ENCODE results near the gene JAML. TPM values are rescaled to one million over a fixed set of nuclear protein-coding genes. Genes with fewer than 3 reads are reported as not detected.

Gene JAML
- total RNA-seq, 3 donors from 2014 or later, result 2.3 to 16.0 (median 15.7) TPM

GRCh38 chr11:118239509-118240205, 14.8 kb upstream of the JAML start:
- peaks cover 0 to 4% of the 10 kb centered on the region in 2 donors for H3K4me1 ChIP-seq
- no peaks in the 10 kb centered on the region for H3K36me3 ChIP-seq
- no peak for DNase-seq (ENCODE audit: low spot score in 2 of 2)
- H3K27me3 ChIP-seq, result no peaks in the 10 kb centered on the region
- intact Hi-C loops (cut with DNase I; ENCODE audit: low total_unique reads), result no loop called here
- TF ChIP-seq CTCF (IDR thresholded peaks at IDR 0.05) (no peak), POLR2AphosphoS5 (IDR thresholded peaks at IDR 0.05) (no peak), POLR2A (IDR thresholded peaks at IDR 0.05) (no peak)
- H3K4me3 ChIP-seq, result no peak overlapping the region
- no peaks in the 10 kb centered on the region for H3K9me3 ChIP-seq
- peak overlapping the region; percentile 92 to 95 for H3K27ac ChIP-seq

GRCh38 chr11:118238929-118239328, 14.1 kb upstream of the JAML start:
- peaks cover 0 to 4% of the 10 kb centered on the region in 2 donors for H3K4me1 ChIP-seq
- H3K36me3 ChIP-seq, result no peaks in the 10 kb centered on the region
- peak overlapping the region; percentile 20 to 27 for H3K27ac ChIP-seq
- intact Hi-C loops (cut with DNase I; ENCODE audit: low total_unique reads), result no loop called here
- H3K4me3 ChIP-seq, result no peak overlapping the region
- no peaks in the 10 kb centered on the region for H3K27me3 ChIP-seq
- no peak for TF ChIP-seq POLR2AphosphoS5 (IDR thresholded peaks at IDR 0.05)
- no peak for TF ChIP-seq POLR2A (IDR thresholded peaks at IDR 0.05)
- TF ChIP-seq CTCF (IDR thresholded peaks at IDR 0.05), result no peak
- DNase-seq (ENCODE audit: low spot score in 2 of 2), result no peak
- no peaks in the 10 kb centered on the region for H3K9me3 ChIP-seq

- peaks cover 0 to 4% of the 10 kb centered on the region in 2 donors for H3K4me1 ChIP-seq
- H3K27ac ChIP-seq, result no peak overlapping the region
- no peaks in the 10 kb centered on the region for H3K36me3 ChIP-seq
- H3K4me3 ChIP-seq, result no peak overlapping the region
- no peak for DNase-seq (ENCODE audit: low spot score in 2 of 2)
- H3K9me3 ChIP-seq, result no peaks in the 10 kb centered on the region
- intact Hi-C loops (cut with DNase I; ENCODE audit: low total_unique reads), result no loop called here
- TF ChIP-seq POLR2A (IDR thresholded peaks at IDR 0.05) (no peak), POLR2AphosphoS5 (IDR thresholded peaks at IDR 0.05) (no peak)
- no peaks in the 10 kb centered on the region for H3K27me3 ChIP-seq
Measured at GRCh38 chr11:118238421-118238820, 13.6 kb upstream of the JAML start.

DNA sequence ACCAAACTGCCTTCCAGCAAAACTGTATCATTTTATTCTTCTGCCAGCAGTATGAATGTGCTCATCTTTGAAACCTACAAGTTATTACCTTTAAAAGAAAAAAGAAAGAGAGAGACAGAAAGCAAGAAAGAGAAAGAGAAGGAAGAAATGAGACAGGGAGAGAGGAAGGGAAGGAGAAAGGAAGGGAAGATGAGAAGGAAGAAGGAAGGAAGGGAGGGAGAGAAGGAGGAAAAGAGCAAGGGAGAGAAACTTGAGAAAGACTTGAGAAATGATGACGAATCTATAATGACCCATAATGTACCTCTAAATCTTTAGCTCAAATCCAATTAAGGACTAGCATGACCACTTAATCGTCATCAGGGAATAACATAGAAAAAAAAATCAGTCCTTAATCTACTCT, 11.4 kb upstream of the JAML start:
- intact Hi-C loops (cut with DNase I; ENCODE audit: low total_unique reads), result no loop called here

GRCh38 chr11:118234833-118235232, 10.0 kb upstream of the JAML start:
- no peak for TF ChIP-seq POLR2AphosphoS5 (IDR thresholded peaks at IDR 0.05)
- no peak for TF ChIP-seq CTCF (IDR thresholded peaks at IDR 0.05)
- no peak for TF ChIP-seq POLR2A (IDR thresholded peaks at IDR 0.05)
- Histone ChIP-seq H3K36me3 (no peaks in the 10 kb centered on the region), H3K27ac (no peak overlapping the region), H3K4me1 (peaks cover 0 to 4% of the 10 kb centered on the region in 2 donors), H3K27me3 (no peaks in the 10 kb centered on the region), H3K4me3 (no peak overlapping the region), H3K9me3 (no peaks in the 10 kb centered on the region)
- intact Hi-C loops (cut with DNase I; ENCODE audit: low total_unique reads), result no loop called here
- no peak for DNase-seq (ENCODE audit: low spot score in 2 of 2)

More for the DNA sequence above, 11.4 kb upstream of the JAML start:
- no peak overlapping the region for H3K4me3 ChIP-seq
- no peaks in the 10 kb centered on the region for H3K36me3 ChIP-seq
- no peaks in the 10 kb centered on the region for H3K27me3 ChIP-seq
- H3K9me3 ChIP-seq, result no peaks in the 10 kb centered on the region
- DNase-seq (ENCODE audit: low spot score in 2 of 2), result no peak
- no peak overlapping the region for H3K27ac ChIP-seq
- peaks cover 0 to 4% of the 10 kb centered on the region in 2 donors for H3K4me1 ChIP-seq
- no peak for TF ChIP-seq POLR2AphosphoS5 (IDR thresholded peaks at IDR 0.05)
- TF ChIP-seq CTCF (IDR thresholded peaks at IDR 0.05), result no peak
- no peak for TF ChIP-seq POLR2A (IDR thresholded peaks at IDR 0.05)

All from breast epithelium (tissue), 4 donors.